Measurements from ENCODE around the gene SMARCD3.

Gene SMARCD3

DNA sequence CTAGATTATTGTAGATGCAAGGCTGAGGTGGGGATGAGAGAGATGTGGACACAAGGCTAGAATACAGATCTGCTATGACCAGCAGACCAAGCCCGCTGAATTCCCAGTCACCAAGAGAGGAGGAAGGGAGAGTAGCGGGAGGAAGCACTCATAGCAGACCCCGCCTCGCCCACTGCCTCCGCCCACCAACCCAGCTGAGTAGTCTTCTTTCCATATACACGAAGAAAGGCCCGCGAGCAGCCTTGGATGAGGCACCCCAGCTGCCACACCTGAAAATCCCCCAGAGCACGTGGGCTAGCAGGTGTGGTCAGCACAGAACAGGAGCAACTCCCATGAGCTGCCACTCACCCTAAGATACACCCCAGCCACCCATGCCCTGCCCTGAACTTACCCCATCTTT is 30.3 kb downstream of the SMARCD3 start:
- FAIRE-seq, result no peak

DNA sequence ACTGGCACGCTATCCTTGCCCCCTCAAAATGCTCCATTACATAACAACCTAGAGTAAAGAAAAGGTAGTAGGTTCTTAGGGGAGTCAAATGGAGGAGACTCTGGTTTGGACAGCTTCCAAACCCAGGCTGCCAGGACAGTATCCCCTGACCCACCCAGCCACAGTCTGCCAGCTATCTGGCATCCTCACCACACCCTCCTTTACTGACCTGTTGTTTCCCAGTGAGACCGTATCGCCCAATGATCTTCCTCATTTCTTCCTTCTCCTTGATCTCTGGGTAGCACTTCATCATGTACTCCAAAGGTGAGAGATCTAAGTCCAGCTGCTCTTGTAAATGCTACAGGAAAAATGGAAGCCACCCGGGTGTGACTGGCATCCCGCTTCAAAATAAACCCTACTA is 33.1 kb downstream of the SMARCD3 start:
- FAIRE-seq (no peak), DNase-seq (ENCODE audit: insufficient read length, low spot score) (no peak)

More for the DNA sequence above, 30.3 kb downstream of the SMARCD3 start:
- DNase-seq (ENCODE audit: insufficient read length, low spot score), result no peak

DNA sequence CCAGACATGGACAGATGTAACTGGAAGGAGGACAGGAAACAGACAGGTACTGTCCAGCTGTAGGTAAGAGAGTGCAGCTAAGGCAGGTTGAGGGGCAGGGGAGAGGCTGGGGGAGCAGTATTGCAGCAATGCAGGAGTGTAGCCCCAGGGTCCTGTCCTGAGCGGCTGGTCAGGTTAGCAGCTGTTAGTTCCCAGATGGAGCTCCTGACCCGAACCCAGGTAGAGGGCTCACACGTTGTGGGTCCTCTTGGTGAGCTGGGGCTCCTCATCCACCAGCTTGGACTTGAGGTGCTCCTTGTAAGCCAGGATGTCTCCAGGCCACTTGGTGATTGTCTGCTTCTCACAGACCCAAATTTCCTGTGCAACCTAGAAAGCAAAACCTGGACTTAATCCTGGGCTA is 34.7 kb downstream of the SMARCD3 start:
- FAIRE-seq, result no peak

GRCh38 chr7:151212626-151213025 is 35.9 kb downstream of the SMARCD3 start:
- DNase-seq (ENCODE audit: insufficient read length, low spot score), result no peak
- FAIRE-seq, result no peak

More for the DNA sequence above, 34.7 kb downstream of the SMARCD3 start:
- no peak for DNase-seq (ENCODE audit: insufficient read length, low spot score)

DNA sequence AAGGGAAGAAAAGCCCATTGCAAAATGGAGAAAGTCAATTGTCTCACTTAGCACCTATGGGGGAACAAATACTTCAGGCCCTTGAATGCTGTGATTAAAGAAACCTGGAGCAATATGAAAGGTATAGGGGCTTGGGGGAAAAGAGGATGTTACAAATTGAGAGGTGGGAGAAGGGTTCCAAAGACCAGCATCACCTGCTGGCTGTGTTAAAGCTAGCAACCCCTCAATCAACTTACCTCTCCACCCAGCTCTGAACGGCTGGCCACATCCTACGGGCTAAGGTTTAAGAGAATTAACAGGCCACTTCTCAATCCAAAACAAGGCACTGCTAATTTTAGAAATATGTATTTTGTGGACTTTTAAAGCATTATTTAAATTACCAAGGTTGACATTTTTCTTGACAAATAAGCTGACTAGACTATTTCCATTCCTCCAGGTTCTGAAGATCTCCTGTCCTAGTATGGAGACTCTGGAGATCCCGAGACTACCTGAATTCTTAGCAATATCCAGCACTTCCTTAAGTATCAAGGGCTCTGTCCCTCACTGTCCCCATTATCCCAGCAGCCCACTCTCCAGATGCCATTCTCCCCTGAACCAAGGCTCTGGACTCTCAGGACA is 37.2 kb downstream of the SMARCD3 start:
- no peak for DNase-seq (ENCODE audit: insufficient read length, low spot score)
- FAIRE-seq, result no peak

GRCh38 chr7:151210087-151210854 is 38.2 kb downstream of the SMARCD3 start, which contains the start of gene H2BK1:
Gene H2BK1, minus strand, starts transcription at chr7:151210488. Its CDS starts 170 bp downstream, at chr7:151210318.
- FAIRE-seq (no peak), DNase-seq (ENCODE audit: insufficient read length, low spot score) (no peak)

DNA sequence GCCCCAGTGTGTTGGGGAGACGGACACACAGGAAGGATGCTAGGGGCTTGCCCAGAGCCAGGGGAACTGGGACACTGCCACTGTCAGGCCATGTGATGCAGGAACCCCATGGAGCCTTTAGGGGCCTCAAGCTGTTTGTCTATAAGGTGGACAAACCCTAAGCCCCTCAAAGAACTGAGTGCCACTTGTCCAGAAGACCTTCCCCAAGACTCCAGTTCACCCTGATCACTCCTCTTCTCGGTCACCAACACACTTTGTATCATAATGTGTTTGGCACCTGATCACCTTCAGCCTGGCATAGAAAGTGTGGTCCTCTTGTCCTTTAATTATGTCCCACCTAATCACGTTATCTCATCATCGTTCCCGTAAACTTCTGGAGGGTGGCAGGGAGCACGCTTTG is 38.9 kb downstream of the SMARCD3 start:
- DNase-seq (ENCODE audit: insufficient read length, low spot score) (no peak), FAIRE-seq (no peak)

GRCh38 chr7:151208253-151208862 is 40.1 kb downstream of the SMARCD3 start:
- DNase-seq (ENCODE audit: insufficient read length, low spot score), result no peak
- FAIRE-seq, result no peak

- FAIRE-seq, result no peak
Observed at GRCh38 chr7:151207804-151208203, 40.7 kb downstream of the SMARCD3 start.

GRCh38 chr7:151207315-151207714 is 41.2 kb downstream of the SMARCD3 start:
- FAIRE-seq (no peak), DNase-seq (ENCODE audit: insufficient read length, low spot score) (no peak)

More at GRCh38 chr7:151207804-151208203, 40.7 kb downstream of the SMARCD3 start:
- DNase-seq (ENCODE audit: insufficient read length, low spot score), result no peak

DNA sequence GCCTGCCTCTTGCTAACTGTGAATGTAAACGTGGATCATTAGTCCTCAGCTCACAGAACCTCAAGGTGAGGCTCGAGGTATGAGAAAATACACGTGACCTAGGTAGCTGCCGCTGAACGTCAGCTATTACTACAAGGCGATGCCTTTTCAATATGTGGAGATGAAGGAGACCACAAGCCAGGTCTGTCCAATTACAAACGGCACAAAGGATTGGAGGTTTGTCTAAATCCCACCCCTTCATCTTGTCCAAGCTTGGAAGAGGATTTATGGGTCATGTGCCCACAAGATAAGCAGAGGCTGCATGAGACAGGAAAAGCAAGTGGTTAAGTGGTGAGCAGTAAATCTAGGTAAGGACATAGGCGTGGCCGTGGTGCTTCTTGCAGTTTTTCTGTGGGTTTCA is 41.6 kb downstream of the SMARCD3 start:
- no peak for FAIRE-seq
- no peak for DNase-seq (ENCODE audit: insufficient read length, low spot score)

DNA sequence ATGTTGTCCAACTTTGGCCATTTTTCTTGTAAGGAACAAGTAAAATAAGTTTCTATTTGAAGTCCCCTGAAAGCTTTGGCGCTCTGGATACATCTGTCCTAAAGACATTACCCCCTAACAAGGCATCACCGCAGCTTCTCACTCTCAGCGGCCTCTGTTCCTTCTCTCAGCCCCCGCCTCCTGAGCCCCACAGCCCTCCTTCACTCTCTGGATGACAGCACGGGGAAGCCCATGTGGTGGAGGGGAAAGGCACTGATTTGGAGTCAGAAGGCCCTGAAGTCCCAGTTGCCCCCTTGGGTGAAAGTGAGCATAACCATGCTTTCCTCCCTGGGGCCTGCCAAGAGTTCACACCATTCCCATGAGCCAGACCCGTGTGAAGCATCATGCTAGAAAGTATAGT is 42.8 kb downstream of the SMARCD3 start:
- DNase-seq (ENCODE audit: insufficient read length, low spot score) (no peak), FAIRE-seq (no peak)

DNA sequence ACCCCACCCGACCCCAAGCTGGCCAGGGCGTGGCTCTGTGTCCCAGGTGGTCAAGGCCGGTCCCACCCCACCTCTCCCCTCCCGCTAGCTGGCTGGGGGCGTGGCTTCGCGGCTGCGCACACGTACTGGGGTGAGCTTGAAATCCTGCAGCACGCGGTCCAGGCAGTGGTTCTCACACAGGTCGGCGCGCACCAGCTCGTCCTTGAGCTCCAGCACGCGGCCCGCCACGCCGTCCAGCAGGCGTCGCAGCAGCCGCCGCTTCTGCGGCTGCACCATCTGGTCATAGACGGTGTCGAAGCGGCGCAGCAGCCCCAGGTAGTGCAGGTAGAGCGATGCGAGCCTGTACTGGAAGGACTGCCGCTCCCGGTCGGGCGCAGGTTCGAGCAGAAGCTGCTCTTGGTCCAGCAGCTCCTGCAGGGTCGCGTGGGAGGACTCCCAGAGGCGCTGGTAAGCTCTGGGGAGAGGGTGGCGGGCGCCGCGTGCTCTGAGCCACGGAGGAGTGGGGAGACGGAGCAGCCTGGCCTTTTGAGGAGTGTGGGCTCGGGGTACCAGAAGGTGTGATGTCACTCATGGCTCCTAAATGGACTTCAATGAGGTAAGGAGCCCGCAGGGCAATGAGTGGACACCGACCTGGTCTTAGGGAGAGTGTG is 44.0 kb downstream of the SMARCD3 start:
- DNase-seq (ENCODE audit: insufficient read length, low spot score), result no peak
- FAIRE-seq, result no peak

DNA sequence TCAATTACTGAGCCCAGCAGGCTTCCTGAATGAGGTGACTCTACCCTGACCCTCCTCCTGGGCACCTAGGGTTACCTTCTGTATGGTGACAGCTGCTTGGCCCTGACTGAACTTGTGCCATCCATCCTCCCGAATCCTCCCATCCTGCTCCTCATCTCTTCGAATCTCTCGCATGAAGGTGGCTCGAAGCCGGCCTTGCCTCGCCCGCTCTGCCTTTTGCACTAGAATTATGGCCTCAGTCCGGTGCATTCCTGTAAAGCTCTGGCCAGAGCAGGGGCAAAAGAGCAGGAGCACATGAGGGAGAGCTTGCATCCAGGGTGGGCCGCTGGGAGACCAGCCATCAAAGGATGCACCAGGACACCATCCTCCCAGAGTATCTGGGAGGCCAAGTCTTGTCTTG is 45.7 kb downstream of the SMARCD3 start:
- FAIRE-seq (no peak), DNase-seq (ENCODE audit: insufficient read length, low spot score) (no peak)

- DNase-seq (ENCODE audit: insufficient read length, low spot score) (no peak), FAIRE-seq (no peak)
Observed at GRCh38 chr7:151201751-151202150, 46.7 kb downstream of the SMARCD3 start.

DNA sequence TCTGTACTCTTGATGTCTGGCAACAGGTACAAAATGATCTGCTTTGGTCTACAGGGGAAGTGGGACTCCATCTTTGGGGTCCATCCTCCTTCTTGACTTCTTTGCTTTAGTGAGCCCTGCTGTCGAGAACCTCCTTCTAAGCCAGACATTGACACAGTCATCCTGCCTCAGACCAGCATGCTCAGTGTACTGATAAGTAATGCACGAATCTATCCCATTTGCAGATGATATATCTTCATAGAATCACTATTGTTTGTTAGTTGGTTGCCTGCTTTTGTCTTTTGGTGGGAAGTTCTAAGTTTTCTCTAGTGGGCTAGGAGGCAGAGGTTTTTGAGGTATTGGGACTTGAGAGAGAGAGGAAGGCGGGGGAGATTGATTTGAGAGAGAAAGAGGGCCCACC is 47.1 kb downstream of the SMARCD3 start:
- no peak for FAIRE-seq
- DNase-seq (ENCODE audit: insufficient read length, low spot score), result no peak

- no peak for DNase-seq (ENCODE audit: insufficient read length, low spot score)
- no peak for FAIRE-seq
Observed at GRCh38 chr7:151198945-151199848, 49.3 kb downstream of the SMARCD3 start.

GRCh38 chr7:151197932-151198331 is 50.6 kb downstream of the SMARCD3 start:
- DNase-seq (ENCODE audit: insufficient read length, low spot score), result no peak
- FAIRE-seq, result no peak

DNA sequence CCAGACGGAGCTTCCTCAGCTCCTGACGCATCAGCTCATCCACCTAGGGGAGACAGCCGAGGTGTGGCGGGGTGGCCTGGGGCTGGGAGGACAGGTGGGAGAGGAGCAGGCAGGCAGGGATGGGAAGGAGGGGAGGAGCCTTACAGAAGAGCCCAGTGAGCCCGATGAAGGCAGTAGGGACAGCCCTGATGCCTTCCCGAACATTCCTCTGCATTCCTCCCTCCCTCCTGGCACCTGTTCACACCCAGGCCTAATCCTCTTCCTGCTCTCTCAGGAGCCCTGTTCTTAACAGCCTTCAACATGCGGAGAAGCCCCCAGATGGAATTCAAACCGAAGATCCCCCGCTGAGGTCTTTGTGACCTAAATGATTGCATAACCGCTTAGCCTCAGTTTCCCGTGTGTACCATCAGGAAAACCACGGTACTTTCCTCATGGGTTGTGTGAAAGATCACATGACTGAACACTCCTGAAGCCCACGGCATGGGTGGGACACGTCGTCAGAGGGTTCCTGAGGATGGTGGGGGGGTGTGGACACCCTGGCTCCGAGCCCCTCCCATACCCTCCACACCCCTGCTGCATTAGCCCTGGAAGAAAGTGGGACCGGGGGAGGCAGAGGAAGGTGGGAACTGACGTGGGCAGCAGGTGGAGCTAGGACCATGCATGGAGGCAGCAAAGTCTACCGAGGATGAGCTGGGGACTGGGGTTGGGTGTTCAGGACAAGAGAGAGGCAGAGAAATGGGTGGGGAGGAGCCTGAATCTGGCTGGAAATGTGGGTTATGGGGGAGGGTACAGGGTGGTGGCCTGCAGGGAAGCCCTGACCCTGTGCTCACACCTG is 52.7 kb downstream of the SMARCD3 start:
- DNase-seq (ENCODE audit: insufficient read length, low spot score), result no peak
- FAIRE-seq, result no peak
